HepG2 (cell line): Measurements from ENCODE around the gene KPNB1. TPM values are rescaled to one million over a fixed set of nuclear protein-coding genes. Genes with fewer than 3 reads are reported as not detected.

Experiments used
- MYC ChIP-seq: sonication (generic); formaldehyde crosslinking; IDR thresholded peaks from 2 replicates; pipeline ENCODE4 v1.9.0; 2021; ENCODE audit warnings: missing genetic modification reagents, borderline replicate concordance
- NCOA5 ChIP-seq: sonication (generic); formaldehyde crosslinking; IDR thresholded peaks from 2 replicates; pipeline ENCODE4 v1.4.0; 2020; ENCODE audit warnings: missing genetic modification reagents
- SMC3 ChIP-seq: IDR thresholded peaks from 2 replicates; pipeline ENCODE4 v1.6.1; 2011; ENCODE audit warnings: low read length, improper control_type of control experiment
- ZBTB40 ChIP-seq, 2 experiments: fragments of 450-650 bp in 1 of 2; sonication (generic) in 1 of 2; formaldehyde crosslinking in 1 of 2; IDR thresholded peaks; 2 replicates each; pipeline versions ENCODE4 v1.6.1 to v1.8.0; 2016 to 2022; ENCODE audit warnings: antibody characterized with exemption in 1 of 2, mild to moderate bottlenecking in 1 of 2, missing genetic modification reagents in 1 of 2
- ZMYM2 ChIP-seq: sonication (generic); formaldehyde crosslinking; IDR thresholded peaks from 2 replicates; pipeline ENCODE4 v1.8.0; 2022; ENCODE audit warnings: mild to moderate bottlenecking, missing genetic modification reagents
- ZSCAN21 ChIP-seq: sonication (generic); formaldehyde crosslinking; IDR thresholded peaks from 2 replicates; pipeline ENCODE4 v1.8.0; 2022; ENCODE audit warnings: mild to moderate bottlenecking, missing genetic modification reagents, moderate library complexity, borderline replicate concordance
- polyA plus RNA-seq, 8 experiments: library from polyadenylated mRNA; depleted of rRNA in 3 of 8; stranded (reverse) in 7 of 8; unstranded in 1 of 8; fragments of >200 nt; fragmentation: Illumina TruSeq in 4 of 8; extraction: Trizol in 4 of 8; gene quantifications; 2 replicates each; pipeline versions ENCODE4 v1.2.1 to v1.2.3, GENCODE V29; 2011 to 2016; ENCODE audit warnings: low read depth in 4 of 8, missing spikeins in 1 of 8, mixed read lengths in 1 of 8; ENCODE audit not compliant: insufficient read depth in 1 of 8
- total RNA-seq, 5 experiments: library from RNA; depleted of rRNA; stranded (reverse); fragments of >200 nt; fragmentation: Illumina TruSeq; extraction: Trizol; gene quantifications; 2 replicates each; pipeline ENCODE4 v1.2.3, GENCODE V29; 2016; ENCODE audit warnings: low read depth in 1 of 5
- TF ChIP-seq, protein P1 (sequence below): sonication (generic); formaldehyde crosslinking; IDR thresholded peaks from 2 replicates; pipeline ENCODE4 v1.4.0; 2020; ENCODE audit warnings: missing genetic modification reagents, borderline replicate concordance
- TF ChIP-seq, protein P2 (sequence below), 2 experiments: sonication (generic) in 1 of 2; formaldehyde crosslinking in 1 of 2; IDR thresholded peaks; 2 replicates each; pipeline versions ENCODE4 v1.4.0 to v1.6.1; 2016 to 2020; ENCODE audit warnings: borderline replicate concordance in 1 of 2, low read depth in 1 of 2, mild to moderate bottlenecking in 1 of 2, missing genetic modification reagents in 1 of 2
- TF ChIP-seq, protein P3 (sequence below): IDR thresholded peaks from 2 replicates; pipeline ENCODE4 v1.6.1; 2012; ENCODE audit warnings: inconsistent platforms

The KPNB1 gene
- total and polyA plus RNA-seq, 2 of the 13 experiments (the other 11 are each of a cell fraction or from before 2014, with no cell fraction given): 164 to 424 TPM

DNA sequence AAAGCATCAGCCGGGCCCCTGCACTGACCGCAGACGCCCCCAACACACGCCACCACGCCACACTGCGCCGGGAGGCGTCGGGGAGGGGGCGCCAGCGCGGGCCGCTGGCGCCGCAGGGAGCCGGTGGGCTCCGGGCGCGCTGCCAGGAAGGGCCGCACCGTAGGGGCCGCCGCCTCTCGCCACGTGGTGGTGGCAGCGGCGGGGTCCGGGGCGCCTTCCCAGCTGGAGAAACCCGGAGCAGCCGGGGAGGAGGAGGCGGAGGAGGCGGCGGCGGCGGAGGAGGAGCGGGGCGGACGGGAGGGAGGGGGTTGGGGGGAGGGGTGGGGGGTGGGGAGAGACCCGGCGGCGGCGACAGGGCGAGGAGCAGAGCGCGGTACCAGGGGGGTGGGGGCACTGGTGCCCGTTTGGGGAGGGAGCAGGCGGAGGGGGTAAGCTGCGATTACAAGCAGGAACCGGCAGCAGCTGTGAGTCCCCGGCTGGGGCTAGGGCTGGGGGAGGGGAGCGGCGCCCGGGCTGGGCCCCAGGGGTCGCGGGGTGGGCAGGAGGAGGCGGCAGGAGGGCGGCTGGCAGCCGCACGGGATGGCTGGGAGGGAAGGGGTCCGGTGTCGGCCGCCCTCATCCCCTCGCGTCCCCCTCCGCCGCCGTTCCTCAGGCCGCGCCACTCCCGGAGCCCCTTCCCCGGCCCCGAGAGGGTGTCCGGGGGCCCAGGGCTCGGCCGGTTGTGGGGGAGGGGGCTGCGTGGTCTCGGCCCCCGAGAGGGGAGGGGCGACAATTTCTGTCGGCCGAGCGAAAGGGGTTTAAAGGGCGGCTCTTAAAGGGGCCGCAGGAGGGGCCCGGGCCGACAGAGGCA, 44.2 kb downstream of the KPNB1 start, which contains the start of gene TBKBP1 (continued):
- TF ChIP-seq, protein P1, sequence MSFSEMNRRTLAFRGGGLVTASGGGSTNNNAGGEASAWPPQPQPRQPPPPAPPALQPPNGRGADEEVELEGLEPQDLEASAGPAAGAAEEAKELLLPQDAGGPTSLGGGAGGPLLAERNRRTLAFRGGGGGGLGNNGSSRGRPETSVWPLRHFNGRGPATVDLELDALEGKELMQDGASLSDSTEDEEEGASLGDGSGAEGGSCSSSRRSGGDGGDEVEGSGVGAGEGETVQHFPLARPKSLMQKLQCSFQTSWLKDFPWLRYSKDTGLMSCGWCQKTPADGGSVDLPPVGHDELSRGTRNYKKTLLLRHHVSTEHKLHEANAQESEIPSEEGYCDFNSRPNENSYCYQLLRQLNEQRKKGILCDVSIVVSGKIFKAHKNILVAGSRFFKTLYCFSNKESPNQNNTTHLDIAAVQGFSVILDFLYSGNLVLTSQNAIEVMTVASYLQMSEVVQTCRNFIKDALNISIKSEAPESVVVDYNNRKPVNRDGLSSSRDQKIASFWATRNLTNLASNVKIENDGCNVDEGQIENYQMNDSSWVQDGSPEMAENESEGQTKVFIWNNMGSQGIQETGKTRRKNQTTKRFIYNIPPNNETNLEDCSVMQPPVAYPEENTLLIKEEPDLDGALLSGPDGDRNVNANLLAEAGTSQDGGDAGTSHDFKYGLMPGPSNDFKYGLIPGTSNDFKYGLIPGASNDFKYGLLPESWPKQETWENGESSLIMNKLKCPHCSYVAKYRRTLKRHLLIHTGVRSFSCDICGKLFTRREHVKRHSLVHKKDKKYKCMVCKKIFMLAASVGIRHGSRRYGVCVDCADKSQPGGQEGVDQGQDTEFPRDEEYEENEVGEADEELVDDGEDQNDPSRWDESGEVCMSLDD (CRISPR knock-in tag): no peak
- no peak for TF ChIP-seq SMC3
- TF ChIP-seq ZBTB40 (IDR thresholded peaks at IDR 0.05): no peak
- no peak for TF ChIP-seq ZBTB40 (CRISPR knock-in tag; IDR thresholded peaks at IDR 0.05)
- TF ChIP-seq, protein P2, sequence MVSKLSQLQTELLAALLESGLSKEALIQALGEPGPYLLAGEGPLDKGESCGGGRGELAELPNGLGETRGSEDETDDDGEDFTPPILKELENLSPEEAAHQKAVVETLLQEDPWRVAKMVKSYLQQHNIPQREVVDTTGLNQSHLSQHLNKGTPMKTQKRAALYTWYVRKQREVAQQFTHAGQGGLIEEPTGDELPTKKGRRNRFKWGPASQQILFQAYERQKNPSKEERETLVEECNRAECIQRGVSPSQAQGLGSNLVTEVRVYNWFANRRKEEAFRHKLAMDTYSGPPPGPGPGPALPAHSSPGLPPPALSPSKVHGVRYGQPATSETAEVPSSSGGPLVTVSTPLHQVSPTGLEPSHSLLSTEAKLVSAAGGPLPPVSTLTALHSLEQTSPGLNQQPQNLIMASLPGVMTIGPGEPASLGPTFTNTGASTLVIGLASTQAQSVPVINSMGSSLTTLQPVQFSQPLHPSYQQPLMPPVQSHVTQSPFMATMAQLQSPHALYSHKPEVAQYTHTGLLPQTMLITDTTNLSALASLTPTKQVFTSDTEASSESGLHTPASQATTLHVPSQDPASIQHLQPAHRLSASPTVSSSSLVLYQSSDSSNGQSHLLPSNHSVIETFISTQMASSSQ (IDR thresholded peaks at IDR 0.05; ENCODE audit: low read depth): no peak
- TF ChIP-seq, protein P2 (CRISPR knock-in tag; IDR thresholded peaks at IDR 0.05; ENCODE audit: borderline replicate concordance): no peak
- TF ChIP-seq, protein P3, sequence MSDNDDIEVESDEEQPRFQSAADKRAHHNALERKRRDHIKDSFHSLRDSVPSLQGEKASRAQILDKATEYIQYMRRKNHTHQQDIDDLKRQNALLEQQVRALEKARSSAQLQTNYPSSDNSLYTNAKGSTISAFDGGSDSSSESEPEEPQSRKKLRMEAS: peak; percentile 82
- no peak for TF ChIP-seq ZMYM2 (CRISPR knock-in tag)
- TF ChIP-seq MYC (CRISPR knock-in tag): peak; percentile 15
- TF ChIP-seq ZSCAN21: no peak
- no peak for TF ChIP-seq NCOA5 (CRISPR knock-in tag)
